Stimulated activated naive B cell treated with anti-CD40 and anti-IgM and Interleukin-4, amounts not matched to agents 10 μg/mL and 1 μg/mL and 100 μg/mL, for 72 hours (primary cell): ENCODE data around the gene SND1.

Experiments
- ATAC-seq, 2 donors: fragments of 150-1000 bp; cut with Tn5 transposase; replicated peaks; 2 replicates each; pipeline ENCODE4 v1.10.0; 2021; ENCODE audit warnings: moderate library complexity in 1 of 2
- DNase-seq: peaks from one replicate; pipeline ENCODE4 v3.0.0; 2021
- H3K27ac Mint-ChIP-seq: one replicate; pipeline ENCODE4 v1.8.0; 2022; ENCODE audit warnings: mild to moderate bottlenecking, mixed read lengths
- H3K27me3 Mint-ChIP-seq, 2 donors: one replicate each; pipeline ENCODE4 v1.8.0; 2022; ENCODE audit warnings: mixed read lengths in 2 of 2
- H3K36me3 Mint-ChIP-seq, 2 donors: one replicate each; pipeline ENCODE4 v1.8.0; 2022; ENCODE audit warnings: mixed read lengths in 2 of 2, mild to moderate bottlenecking in 1 of 2
- H3K4me1 Mint-ChIP-seq, 2 donors: one replicate each; pipeline ENCODE4 v1.8.0; 2022; ENCODE audit warnings: mixed read lengths in 2 of 2, mild to moderate bottlenecking in 1 of 2
- H3K4me3 Mint-ChIP-seq, 2 donors: one replicate each; pipeline ENCODE4 v1.8.0; 2022; ENCODE audit warnings: mild to moderate bottlenecking in 2 of 2, mixed read lengths in 2 of 2, moderate library complexity in 1 of 2
- H3K9me3 Mint-ChIP-seq, 2 donors: one replicate each; pipeline ENCODE4 v1.8.0; 2022; ENCODE audit warnings: mixed read lengths in 2 of 2, mild to moderate bottlenecking in 1 of 2

The SND1 gene

DNA sequence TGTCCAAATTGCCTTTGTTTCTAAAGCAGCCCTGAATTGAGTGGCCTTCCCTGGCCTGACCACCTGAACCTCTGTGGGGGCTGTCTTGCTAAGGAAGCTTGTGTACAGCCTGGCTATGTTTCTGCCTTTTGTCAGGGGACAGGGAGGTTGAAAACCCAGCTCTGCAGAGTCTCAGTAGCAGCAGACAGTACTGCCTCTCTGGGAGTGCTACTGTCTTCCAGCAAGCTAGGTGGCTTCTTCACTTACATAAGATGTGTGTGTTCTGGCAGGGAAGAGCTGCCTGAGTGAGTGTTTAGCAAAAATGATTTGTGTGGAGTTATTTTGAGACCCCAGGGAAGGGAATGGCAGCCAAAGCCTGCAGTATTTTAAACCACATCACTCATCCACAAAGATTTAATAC, 321.8 kb downstream of the SND1 start:
- no peak for ATAC-seq

DNA sequence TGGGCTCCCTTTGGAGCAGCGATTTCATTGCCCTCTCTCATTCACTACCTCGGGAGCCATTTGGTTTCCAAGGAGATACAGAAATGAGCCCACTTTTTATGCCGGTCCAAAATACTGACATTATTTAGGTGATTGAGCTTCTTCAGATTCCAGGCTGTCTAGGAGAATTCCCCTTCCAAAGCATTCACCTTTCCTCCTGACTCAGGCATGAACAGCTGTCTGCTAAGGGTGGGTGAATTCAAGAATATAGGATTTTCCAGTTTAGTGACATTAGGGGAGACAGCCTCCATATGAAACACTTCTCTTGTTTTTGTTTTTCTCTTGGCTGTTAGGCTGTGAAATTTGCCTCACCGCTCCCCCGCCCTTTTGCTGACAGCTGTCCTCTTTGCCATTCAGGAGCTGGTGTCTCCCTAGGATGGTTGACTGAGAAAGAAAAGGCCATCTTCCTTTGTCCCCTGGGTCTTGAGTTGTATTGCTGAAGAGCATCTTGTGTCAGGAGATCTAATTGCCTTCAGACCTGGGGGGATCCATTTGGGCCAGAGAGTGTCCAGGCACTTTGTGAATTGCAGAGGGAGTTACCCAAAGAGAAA, 322.5 kb downstream of the SND1 start:
- Mint-ChIP-seq H3K36me3 (peaks cover 59 to 82% of the 10 kb centered on the region in 2 donors), H3K4me3 (no peak overlapping the region), H3K4me1 (peaks cover 7 to 18% of the 10 kb centered on the region in 2 donors), H3K27me3 (no peaks in the 10 kb centered on the region), H3K27ac (no peak overlapping the region), H3K9me3 (peaks cover 21 to 23% of the 10 kb centered on the region in 2 donors)
- no peak for ATAC-seq
- no peak for DNase-seq

More for the DNA sequence above, 321.8 kb downstream of the SND1 start:
- H3K9me3 Mint-ChIP-seq = peaks cover 15 to 16% of the 10 kb centered on the region in 2 donors
- no peak for DNase-seq
- H3K4me1 Mint-ChIP-seq = peaks cover under 1 to 12% of the 10 kb centered on the region in 2 donors
- no peak overlapping the region for H3K27ac Mint-ChIP-seq
- H3K36me3 Mint-ChIP-seq = peaks cover 52 to 79% of the 10 kb centered on the region in 2 donors
- no peaks in the 10 kb centered on the region for H3K27me3 Mint-ChIP-seq
- H3K4me3 Mint-ChIP-seq = no peak overlapping the region

DNA sequence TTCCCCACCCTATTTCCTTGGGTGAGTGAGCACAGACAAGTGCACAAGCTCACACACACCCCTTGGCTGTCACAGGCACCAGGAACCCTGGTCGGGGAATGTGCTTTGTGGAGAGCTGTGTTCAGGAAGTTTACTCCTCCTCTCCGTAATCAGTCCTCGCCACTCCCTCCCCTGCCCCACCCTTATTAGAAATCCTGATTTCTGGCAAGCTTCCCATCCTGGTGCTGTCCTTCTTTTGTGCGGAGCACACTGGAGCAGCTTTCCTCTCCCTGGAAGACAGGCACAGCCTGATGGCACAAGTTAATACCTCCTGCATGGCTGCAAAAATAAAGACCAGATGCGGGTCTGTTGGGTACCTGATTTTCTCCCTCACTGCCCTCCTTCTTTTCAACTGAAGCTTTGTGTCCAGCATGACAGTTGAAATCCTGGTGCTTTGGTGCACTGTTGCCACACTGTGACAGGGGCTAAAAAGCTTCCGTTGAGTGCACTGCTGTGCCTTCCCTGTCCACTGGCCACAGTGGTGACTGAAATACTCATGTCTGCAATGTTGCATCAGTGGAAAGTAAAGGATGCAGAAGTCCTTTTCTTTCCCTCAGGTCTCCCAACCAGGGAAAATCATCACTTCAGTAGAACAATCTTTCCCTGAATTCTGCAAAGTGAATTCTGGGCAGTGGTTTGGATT, 324.2 kb downstream of the SND1 start:
- H3K4me1 Mint-ChIP-seq = peaks cover 9 to 18% of the 10 kb centered on the region in 2 donors
- no peak for DNase-seq
- H3K9me3 Mint-ChIP-seq = peaks cover 21 to 23% of the 10 kb centered on the region in 2 donors
- no peak overlapping the region for H3K27ac Mint-ChIP-seq
- no peak for ATAC-seq
- H3K27me3 Mint-ChIP-seq = no peaks in the 10 kb centered on the region
- H3K4me3 Mint-ChIP-seq = no peak overlapping the region
- H3K36me3 Mint-ChIP-seq = peaks cover 61 to 82% of the 10 kb centered on the region in 2 donors

DNA sequence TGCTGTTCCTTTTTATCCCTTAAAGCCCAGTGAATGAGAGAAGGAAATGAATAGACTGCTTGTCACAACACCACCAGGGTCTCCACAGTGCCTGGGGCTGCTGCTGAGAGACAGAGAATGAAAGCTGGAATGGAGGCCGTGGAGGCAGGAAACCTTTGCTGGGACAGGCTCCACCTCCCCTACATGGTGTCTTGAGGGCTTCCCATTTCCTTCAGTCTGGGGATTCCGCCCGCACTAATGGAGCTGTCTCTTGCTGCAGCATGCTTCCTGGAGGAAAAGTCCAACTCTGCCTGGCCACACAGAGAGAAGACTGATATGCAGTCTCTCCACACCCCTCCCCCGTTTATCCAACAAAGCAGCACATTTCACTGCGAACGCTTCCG, 324.7 kb downstream of the SND1 start:
- DNase-seq (no peak), ATAC-seq (no peak)
- no peak overlapping the region for H3K27ac Mint-ChIP-seq
- peaks cover 62 to 83% of the 10 kb centered on the region in 2 donors for H3K36me3 Mint-ChIP-seq
- H3K4me1 Mint-ChIP-seq = peaks cover 9 to 20% of the 10 kb centered on the region in 2 donors
- H3K27me3 Mint-ChIP-seq = no peaks in the 10 kb centered on the region
- H3K4me3 Mint-ChIP-seq = no peak overlapping the region
- peaks cover 21 to 23% of the 10 kb centered on the region in 2 donors for H3K9me3 Mint-ChIP-seq

DNA sequence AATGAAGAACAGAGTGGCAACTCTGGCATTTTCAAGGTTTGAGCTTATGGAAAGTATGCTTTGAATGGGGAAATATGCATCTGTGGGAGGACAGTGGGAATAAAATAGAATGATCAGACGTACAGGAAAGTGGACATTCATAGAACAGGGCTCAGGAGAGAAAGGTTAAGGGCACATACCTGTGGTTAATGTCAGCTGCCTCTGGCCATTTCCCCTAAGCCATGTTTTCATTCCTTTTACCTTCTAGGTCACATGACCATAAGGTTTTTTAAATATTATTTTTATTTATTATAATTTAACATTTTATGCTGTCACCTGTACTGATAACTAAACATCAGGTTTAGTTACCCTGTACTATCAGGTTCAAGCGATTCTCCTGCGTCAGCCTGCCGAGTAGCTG, 326.4 kb downstream of the SND1 start:
- DNase-seq (no peak), ATAC-seq (no peak)
- H3K27me3 Mint-ChIP-seq = no peaks in the 10 kb centered on the region

DNA sequence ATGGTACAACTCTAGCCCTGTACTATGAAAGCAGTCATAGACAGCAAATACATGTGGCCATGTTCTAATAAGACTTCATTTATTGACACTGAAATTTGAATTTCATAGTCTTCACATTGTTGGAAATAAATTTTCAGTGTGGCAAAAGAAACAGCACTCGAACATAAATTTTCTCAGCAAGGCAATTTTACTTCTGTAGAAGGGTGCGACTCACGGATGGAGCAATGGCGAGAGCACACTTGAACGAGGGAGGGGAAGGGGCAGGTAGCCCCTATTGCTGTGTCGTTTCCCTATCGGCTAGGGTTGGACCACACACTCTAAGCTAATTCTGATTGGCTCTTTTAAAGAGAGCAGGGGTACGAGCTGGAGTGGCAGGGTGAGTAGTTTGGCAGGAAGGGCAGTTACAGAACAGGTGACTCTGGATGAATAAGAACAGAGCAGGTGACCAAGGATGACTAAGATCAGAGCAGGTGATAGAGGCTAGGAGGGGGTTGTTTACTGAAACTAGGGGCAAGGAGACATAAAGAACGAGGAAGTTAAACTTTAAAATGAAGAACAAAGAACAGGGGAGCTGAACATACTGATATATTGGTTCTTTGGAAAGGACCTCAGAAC, 327.2 kb downstream of the SND1 start:
- no peaks in the 10 kb centered on the region for H3K27me3 Mint-ChIP-seq
- H3K27ac Mint-ChIP-seq = peak overlapping the region; percentile 20
- peak; percentile 54 to 61 for ATAC-seq
- H3K36me3 Mint-ChIP-seq = peaks cover 55 to 80% of the 10 kb centered on the region in 2 donors
- H3K4me3 Mint-ChIP-seq = peak overlapping the region in 1 of 2 donors; percentile 17
- H3K9me3 Mint-ChIP-seq = peaks cover 21 to 23% of the 10 kb centered on the region in 2 donors
- DNase-seq = peak; percentile 15
- H3K4me1 Mint-ChIP-seq = peaks cover 14 to 25% of the 10 kb centered on the region in 2 donors

More for the DNA sequence above, 326.4 kb downstream of the SND1 start:
- H3K4me1 Mint-ChIP-seq = peaks cover 14 to 22% of the 10 kb centered on the region in 2 donors
- peaks cover 21 to 23% of the 10 kb centered on the region in 2 donors for H3K9me3 Mint-ChIP-seq
- H3K27ac Mint-ChIP-seq = peak overlapping the region; percentile 56
- H3K4me3 Mint-ChIP-seq = peak overlapping the region in 1 of 2 donors; percentile 36
- H3K36me3 Mint-ChIP-seq = peaks cover 60 to 83% of the 10 kb centered on the region in 2 donors

DNA sequence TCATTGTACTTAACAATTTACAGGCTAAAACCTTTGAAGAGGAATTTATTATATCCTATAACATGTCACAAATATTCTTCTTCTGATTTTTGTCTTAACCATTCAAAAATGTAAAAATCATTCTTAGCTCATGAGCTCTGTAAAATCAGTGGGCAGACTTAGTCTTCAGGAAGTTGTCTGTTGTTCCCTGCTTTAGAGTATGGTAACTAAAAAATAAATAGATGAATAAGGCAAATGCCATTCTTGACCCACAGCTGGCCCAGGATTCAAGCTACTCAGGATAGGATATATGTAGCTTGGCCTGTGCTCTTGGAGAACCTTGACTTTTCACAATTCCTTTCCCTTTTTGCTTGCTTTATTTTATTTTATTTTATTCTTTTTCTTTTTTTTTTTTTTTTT, 327.7 kb downstream of the SND1 start:
- H3K36me3 Mint-ChIP-seq = peaks cover 55 to 80% of the 10 kb centered on the region in 2 donors
- H3K9me3 Mint-ChIP-seq = peaks cover 21 to 23% of the 10 kb centered on the region in 2 donors
- no peak for DNase-seq
- peak overlapping the region; percentile 20 for H3K27ac Mint-ChIP-seq
- H3K4me3 Mint-ChIP-seq = no peak overlapping the region
- peak; percentile 43 to 66 for ATAC-seq
- peaks cover 14 to 25% of the 10 kb centered on the region in 2 donors for H3K4me1 Mint-ChIP-seq
- no peaks in the 10 kb centered on the region for H3K27me3 Mint-ChIP-seq

DNA sequence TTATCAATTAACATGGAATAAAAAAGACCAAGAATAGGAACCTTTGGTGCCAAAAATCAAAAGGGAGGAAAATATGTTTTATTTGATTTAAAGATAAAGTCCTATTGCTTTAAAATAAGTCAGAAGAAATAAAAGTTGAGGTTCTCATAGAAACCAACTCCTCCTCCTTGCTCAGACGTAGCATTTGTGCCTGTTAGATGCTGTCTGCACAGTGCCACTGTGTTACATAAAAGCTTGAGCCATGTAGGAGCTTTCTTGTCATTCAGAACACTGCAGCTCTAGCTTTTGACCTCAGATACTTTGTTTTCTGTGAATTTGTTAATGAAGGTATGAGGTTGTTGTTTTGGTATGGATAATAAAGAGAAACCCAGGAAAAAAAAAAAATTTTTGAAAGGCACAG, 328.9 kb downstream of the SND1 start:
- Mint-ChIP-seq H3K9me3 (peaks cover 19 to 23% of the 10 kb centered on the region in 2 donors), H3K4me3 (no peak overlapping the region), H3K27ac (no peak overlapping the region), H3K36me3 (peaks cover 54 to 81% of the 10 kb centered on the region in 2 donors), H3K27me3 (no peaks in the 10 kb centered on the region), H3K4me1 (peaks cover 14 to 24% of the 10 kb centered on the region in 2 donors)
- no peak for ATAC-seq
- DNase-seq = no peak

DNA sequence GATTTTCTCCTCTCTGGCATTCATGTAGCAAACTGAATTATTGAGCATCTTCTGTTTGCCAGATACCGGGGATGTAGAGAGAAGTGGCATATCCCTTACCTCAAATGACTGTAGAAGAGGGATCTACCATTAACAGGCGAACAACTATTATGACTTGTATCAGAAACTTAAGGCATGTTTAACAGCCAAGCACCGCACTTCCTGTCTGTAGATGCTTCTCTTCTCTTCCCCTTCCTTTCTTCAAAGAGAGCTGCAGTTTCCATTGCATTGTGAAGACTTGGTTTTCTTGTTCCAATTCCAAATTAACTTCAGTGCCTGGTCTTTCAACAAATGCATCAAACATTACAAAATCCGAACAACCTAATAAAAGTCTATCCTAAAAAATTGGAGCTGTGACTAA, 330.0 kb downstream of the SND1 start:
- DNase-seq = no peak
- no peak for ATAC-seq
- H3K4me1 Mint-ChIP-seq = peaks cover 14 to 24% of the 10 kb centered on the region in 2 donors

DNA sequence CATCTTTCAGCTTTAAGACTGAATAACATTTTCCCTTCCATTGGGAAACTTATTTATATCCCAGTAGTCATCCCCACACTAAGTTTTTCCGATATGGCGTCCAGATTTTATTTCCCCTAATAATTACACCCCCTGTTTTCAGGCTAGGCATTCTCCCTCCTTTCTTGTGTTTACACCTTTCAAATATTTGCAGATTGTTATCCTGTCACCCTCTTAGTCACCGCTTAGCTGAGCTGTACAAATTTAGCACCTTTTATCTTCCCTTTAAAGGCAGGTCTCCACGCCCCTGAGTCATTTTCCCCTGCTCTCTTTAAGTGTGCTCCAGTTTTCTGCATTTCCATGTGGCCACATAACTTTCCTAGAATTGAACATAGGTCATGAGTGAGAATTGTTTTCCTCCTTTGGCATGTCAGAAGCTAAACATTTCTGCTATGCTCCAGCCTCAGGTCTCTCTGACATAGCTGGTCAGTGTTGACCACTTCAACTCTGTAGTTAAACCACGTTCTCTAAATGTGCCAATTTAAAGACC, 331.9 kb downstream of the SND1 start:
- ATAC-seq (no peak), DNase-seq (no peak)
- Mint-ChIP-seq H3K9me3 (peaks cover 5 to 7% of the 10 kb centered on the region in 2 donors), H3K4me3 (no peak overlapping the region), H3K27ac (no peak overlapping the region), H3K27me3 (no peaks in the 10 kb centered on the region), H3K36me3 (peaks cover 32 to 64% of the 10 kb centered on the region in 2 donors), H3K4me1 (peaks cover 14 to 17% of the 10 kb centered on the region in 2 donors)

More for the DNA sequence above, 330.0 kb downstream of the SND1 start:
- Mint-ChIP-seq H3K27ac (no peak overlapping the region), H3K27me3 (no peaks in the 10 kb centered on the region), H3K36me3 (peaks cover 48 to 74% of the 10 kb centered on the region in 2 donors), H3K4me3 (no peak overlapping the region), H3K9me3 (peaks cover 18 to 21% of the 10 kb centered on the region in 2 donors)

DNA sequence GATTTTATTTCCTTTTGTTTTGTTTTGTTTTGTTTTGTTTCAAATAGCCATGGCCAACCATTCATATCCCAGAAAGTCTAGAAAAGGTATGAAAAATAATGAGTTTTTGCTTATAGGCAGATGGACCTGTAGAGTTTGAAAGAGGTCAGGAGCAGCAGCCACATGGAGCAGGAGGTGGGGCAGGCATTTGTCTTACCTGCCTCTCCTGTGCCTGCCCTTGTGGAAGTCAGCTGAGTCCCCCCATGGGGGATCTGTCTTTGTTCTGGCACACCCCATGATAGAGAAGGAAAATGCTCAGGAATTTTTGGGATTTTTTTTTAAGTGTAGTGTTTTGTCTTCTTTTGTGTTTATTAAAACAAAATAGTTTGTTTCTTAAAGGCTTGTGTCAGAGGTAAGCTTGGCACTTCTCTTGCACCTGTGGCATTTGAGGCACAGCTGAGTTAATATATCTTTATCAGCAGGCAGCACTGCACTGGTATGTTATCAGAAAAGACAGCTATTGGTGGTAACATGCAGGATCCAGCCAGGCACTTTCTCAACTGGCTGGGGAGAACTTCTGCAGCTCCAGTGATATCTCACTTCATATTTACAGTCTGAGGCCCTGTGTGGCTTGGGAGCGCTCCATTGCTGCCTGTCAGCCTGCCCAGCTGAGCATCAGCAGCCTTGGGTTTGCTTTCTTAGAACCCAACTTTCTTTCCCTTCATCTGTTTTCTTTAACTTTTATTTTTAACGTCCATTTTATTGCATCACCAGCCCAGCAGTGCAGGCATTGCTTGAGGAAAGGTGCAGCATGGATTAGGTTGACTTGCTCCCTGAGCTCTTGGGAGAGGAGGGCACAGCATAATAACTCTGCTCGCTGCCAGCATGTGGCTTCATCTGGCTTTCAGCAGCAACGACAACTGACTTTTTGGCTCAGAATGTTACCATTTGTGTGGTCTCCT, 334.9 kb downstream of the SND1 start:
- DNase-seq (no peak), ATAC-seq (no peak)
- Mint-ChIP-seq H3K27ac (peak overlapping the region; percentile 72), H3K4me3 (no peak overlapping the region), H3K27me3 (no peaks in the 10 kb centered on the region), H3K4me1 (peaks cover 6 to 13% of the 10 kb centered on the region in 2 donors), H3K36me3 (peaks cover 41 to 68% of the 10 kb centered on the region in 2 donors), H3K9me3 (no peaks in the 10 kb centered on the region)

DNA sequence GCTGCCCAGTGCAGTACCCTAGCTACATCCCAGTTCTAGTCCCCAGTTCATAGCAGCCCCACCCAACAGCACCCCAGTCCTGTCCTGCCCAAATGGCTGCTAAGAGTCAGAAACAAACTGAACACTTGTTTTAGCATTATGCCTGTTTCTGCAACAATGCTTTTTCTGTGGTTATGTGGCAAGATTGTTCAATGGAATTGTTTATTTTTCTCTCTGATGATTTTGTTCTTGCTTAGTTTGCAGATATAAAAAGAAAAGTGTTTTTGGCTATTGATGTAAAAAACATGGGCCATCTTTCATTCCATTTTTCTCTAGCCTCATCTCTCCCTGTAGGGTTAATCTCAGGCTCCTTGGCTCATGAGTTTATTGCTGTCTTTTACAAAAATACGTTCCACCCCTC, 336.8 kb downstream of the SND1 start:
- Mint-ChIP-seq H3K27me3 (no peaks in the 10 kb centered on the region), H3K27ac (peak overlapping the region; percentile 38), H3K36me3 (peaks cover 52 to 72% of the 10 kb centered on the region in 2 donors), H3K4me1 (peaks cover 0 to 9% of the 10 kb centered on the region in 2 donors), H3K9me3 (no peaks in the 10 kb centered on the region), H3K4me3 (no peak overlapping the region)
- DNase-seq (no peak), ATAC-seq (no peak)

DNA sequence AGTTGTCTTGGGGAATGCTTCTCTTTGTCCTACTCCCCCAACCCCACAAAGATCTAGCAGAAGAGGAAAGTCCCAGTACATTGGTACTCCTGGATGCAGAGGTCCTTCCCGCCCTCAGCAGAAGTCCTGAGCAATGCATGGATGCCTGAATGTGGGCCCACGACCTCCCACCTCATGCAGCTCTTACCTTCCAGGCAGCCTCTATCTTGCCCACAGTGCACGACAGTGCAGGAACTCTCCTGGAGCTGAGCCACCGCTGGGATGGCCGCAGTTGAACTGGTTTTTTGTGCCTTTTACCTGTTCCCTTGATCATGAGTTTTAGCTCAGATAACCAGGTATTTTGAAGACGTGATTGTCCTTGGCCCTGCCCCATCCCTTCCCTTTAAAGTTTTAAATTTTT, 341.3 kb downstream of the SND1 start:
- DNase-seq (no peak), ATAC-seq (no peak)
- Mint-ChIP-seq H3K9me3 (no peaks in the 10 kb centered on the region), H3K27me3 (no peaks in the 10 kb centered on the region), H3K27ac (peak overlapping the region; percentile 7), H3K4me3 (no peak overlapping the region), H3K4me1 (peaks cover 1 to 6% of the 10 kb centered on the region in 2 donors), H3K36me3 (peaks cover 57 to 78% of the 10 kb centered on the region in 2 donors)
